Gastrocnemius medialis (tissue), 4 donors: ENCODE data around the gene WDR7. TPM values are rescaled to one million over a fixed set of nuclear protein-coding genes. Genes with fewer than 3 reads are reported as not detected.

Source experiments
- ATAC-seq, 2 donors: fragments of 150-250 bp; one replicate each; pipeline ENCODE4 v1.9.1; 2016
- DNase-seq, 2 donors: peaks; one replicate each; pipeline ENCODE4 v3.0.0-alpha.2; 2019
- H3K27ac ChIP-seq, 4 donors: fragments of 200-600 bp; sonication (generic); 1 replicate in 1 of 4; 2 replicates in 3 of 4; pipeline ENCODE4 v1.5.1; 2016 to 2018; ENCODE audit warnings: mild to moderate bottlenecking in 2 of 4, moderate library complexity in 1 of 4
- H3K27me3 ChIP-seq, 3 donors: fragments of 200-600 bp; sonication (generic) in 2 of 3; 1 replicate in 1 of 3; 2 replicates in 2 of 3; pipeline versions ENCODE4 v1.5.1 to v1.6.0; 2016 to 2019; ENCODE audit warnings: mild to moderate bottlenecking in 1 of 3, moderate library complexity in 1 of 3
- H3K36me3 ChIP-seq, 2 donors: fragments of 200-600 bp; sonication (generic) in 1 of 2; one replicate each; pipeline ENCODE4 v1.5.1; 2017 to 2018
- H3K4me1 ChIP-seq, 2 donors: fragments of 200-600 bp; sonication (generic) in 1 of 2; one replicate each; pipeline ENCODE4 v1.5.1; 2016 to 2017; ENCODE audit warnings: mild to moderate bottlenecking in 2 of 2
- H3K4me3 ChIP-seq, 4 donors: fragments of 200-600 bp; sonication (generic) in 3 of 4; 1 replicate in 1 of 4; 2 replicates in 3 of 4; pipeline ENCODE4 v1.5.1; 2016 to 2019; ENCODE audit warnings: mild to moderate bottlenecking in 2 of 4
- H3K9me3 ChIP-seq, 3 donors: fragments of 200-600 bp; sonication (generic) in 2 of 3; 1 replicate in 1 of 3; 2 replicates in 2 of 3; pipeline ENCODE4 v1.5.1; 2016 to 2019
- CTCF ChIP-seq, 5 experiments: fragments of 450-650 bp in 3 of 5; fragments of 200-600 bp in 2 of 5; sonication (generic) in 2 of 5; IDR thresholded peaks in 4 of 5; conservative IDR thresholded peaks in 1 of 5; 1 replicate in 4 of 5; 2 replicates in 1 of 5; pipeline ENCODE4 v1.5.1; 2016 to 2019; ENCODE audit warnings: antibody characterized with exemption in 5 of 5, mild to moderate bottlenecking in 3 of 5, moderate library complexity in 3 of 5
- POLR2A ChIP-seq, 2 donors: fragments of 450-650 bp; IDR thresholded peaks; one replicate each; pipeline ENCODE4 v1.6.1; 2017; ENCODE audit warnings: antibody characterized with exemption in 2 of 2, mild to moderate bottlenecking in 2 of 2, moderate library complexity in 2 of 2
- in situ Hi-C, 4 donors: fragments of 200-750 bp; cut with MboI; loops; one replicate each; pipeline versions ENCODE4 v1.15.0 to v1.8.0; 2017; ENCODE audit warnings: low sequenced_read_pairs in 4 of 4
- intact Hi-C: fragments of 100-400 bp; cut with DNase I; formaldehyde crosslinking; loops from one replicate; pipeline ENCODE4 v1.15.1; 2023; ENCODE audit warnings: low total_unique reads
- total RNA-seq, 4 donors: library from RNA; depleted of rRNA; stranded (reverse); fragments of >200 nt; gene quantifications; one replicate each; pipeline versions ENCODE4 v1.1.0 to v1.2.3, GENCODE V29; 2016

WDR7 gene
- total RNA-seq, 4 donors from 2014 or later: 20.5 to 24.2 (median 21.8) TPM

- Histone ChIP-seq H3K4me1 (no peaks in the 10 kb centered on the region), H3K27me3 (no peaks in the 10 kb centered on the region), H3K4me3 (no peak overlapping the region), H3K27ac (no peak overlapping the region), H3K9me3 (no peaks in the 10 kb centered on the region), H3K36me3 (no peaks in the 10 kb centered on the region)
- ATAC-seq (no peak), DNase-seq (no peak)
- in situ Hi-C loops: no loop called here
- TF ChIP-seq CTCF (IDR thresholded peaks at IDR 0.05 in 4 of 5, conservative IDR thresholded peaks at IDR 0.05 in 1 of 5) (no peak), POLR2A (IDR thresholded peaks at IDR 0.05) (no peak)
- intact Hi-C loops: no loop called here
These were observed 69.9 kb downstream of the WDR7 start for GRCh38 chr18:56721031-56721430.

- Histone ChIP-seq H3K9me3 (no peaks in the 10 kb centered on the region), H3K27me3 (no peaks in the 10 kb centered on the region), H3K27ac (no peak overlapping the region), H3K36me3 (no peaks in the 10 kb centered on the region), H3K4me3 (no peak overlapping the region), H3K4me1 (no peaks in the 10 kb centered on the region)
- ATAC-seq: no peak
- intact Hi-C loops: no loop called here
- DNase-seq: no peak
- TF ChIP-seq CTCF (IDR thresholded peaks at IDR 0.05 in 4 of 5, conservative IDR thresholded peaks at IDR 0.05 in 1 of 5) (no peak), POLR2A (IDR thresholded peaks at IDR 0.05) (no peak)
- in situ Hi-C loops: no loop called here
These were observed 70.3 kb downstream of the WDR7 start for GRCh38 chr18:56721491-56721890.

- no peaks in the 10 kb centered on the region for H3K9me3 ChIP-seq
- intact Hi-C loops: no loop called here
- ATAC-seq: no peak
- TF ChIP-seq POLR2A (IDR thresholded peaks at IDR 0.05): no peak
- TF ChIP-seq CTCF (IDR thresholded peaks at IDR 0.05 in 4 of 5, conservative IDR thresholded peaks at IDR 0.05 in 1 of 5): no peak
- no peak for DNase-seq
- no peak overlapping the region for H3K27ac ChIP-seq
- in situ Hi-C loops: no loop called here
- no peak overlapping the region for H3K4me3 ChIP-seq
- no peaks in the 10 kb centered on the region for H3K4me1 ChIP-seq
- H3K27me3 ChIP-seq: no peaks in the 10 kb centered on the region
- H3K36me3 ChIP-seq: no peaks in the 10 kb centered on the region
These were observed 71.4 kb downstream of the WDR7 start for GRCh38 chr18:56722518-56722917.

- no peak for TF ChIP-seq CTCF (IDR thresholded peaks at IDR 0.05 in 4 of 5, conservative IDR thresholded peaks at IDR 0.05 in 1 of 5)
- TF ChIP-seq POLR2A (IDR thresholded peaks at IDR 0.05): no peak
- Histone ChIP-seq H3K9me3 (no peaks in the 10 kb centered on the region), H3K27me3 (no peaks in the 10 kb centered on the region), H3K4me1 (no peaks in the 10 kb centered on the region), H3K27ac (no peak overlapping the region), H3K4me3 (no peak overlapping the region), H3K36me3 (no peaks in the 10 kb centered on the region)
- ATAC-seq: no peak
- intact Hi-C loops (no loop called here), in situ Hi-C loops (no loop called here)
- no peak for DNase-seq
These were observed 71.9 kb downstream of the WDR7 start for GRCh38 chr18:56723068-56723467.

GRCh38 chr18:56723706-56724105, 72.5 kb downstream of the WDR7 start:
- in situ Hi-C loops: no loop called here
- no peak overlapping the region for H3K4me3 ChIP-seq
- H3K4me1 ChIP-seq: no peaks in the 10 kb centered on the region
- no peaks in the 10 kb centered on the region for H3K36me3 ChIP-seq
- H3K9me3 ChIP-seq: no peaks in the 10 kb centered on the region
- ATAC-seq: no peak
- no peak for TF ChIP-seq CTCF (IDR thresholded peaks at IDR 0.05 in 4 of 5, conservative IDR thresholded peaks at IDR 0.05 in 1 of 5)
- no peaks in the 10 kb centered on the region for H3K27me3 ChIP-seq
- H3K27ac ChIP-seq: no peak overlapping the region
- DNase-seq: no peak
- intact Hi-C loops: no loop called here
